DOHH2 (cell line): ENCODE data around the gene EVL.

Experiments used
- H3F3A ChIP-seq: fragments of 200-600 bp; sonication (generic), shearing (Covaris generic); 2 replicates; pipeline ENCODE4 v1.6.0; 2016; ENCODE audit warnings: antibody characterized with exemption, mild to moderate bottlenecking; ENCODE audit not compliant: control insufficient read depth, insufficient read depth
- H3K27ac ChIP-seq: fragments of 200-600 bp; sonication (generic); 2 replicates; pipeline ENCODE4 v1.5.1; 2014; ENCODE audit warnings: low read depth, mild to moderate bottlenecking, low read length, moderate library complexity
- H3K27me3 ChIP-seq: fragments of 200-600 bp; sonication (generic); 2 replicates; pipeline ENCODE4 v1.6.1; 2014; ENCODE audit warnings: mild to moderate bottlenecking, low read length, mixed read lengths; ENCODE audit not compliant: control insufficient read depth
- H3K36me3 ChIP-seq: fragments of 200-600 bp; sonication (generic); 2 replicates; pipeline ENCODE4 v1.6.1; 2014; ENCODE audit warnings: mild to moderate bottlenecking, low read length, moderate library complexity, mixed read lengths; ENCODE audit not compliant: control insufficient read depth
- H3K4me1 ChIP-seq: fragments of 200-600 bp; sonication (generic); 2 replicates; pipeline ENCODE4 v1.6.1; 2014; ENCODE audit warnings: mild to moderate bottlenecking, low read length, mixed read lengths; ENCODE audit not compliant: control insufficient read depth
- H3K4me2 ChIP-seq: fragments of 200-600 bp; sonication (generic); 2 replicates; pipeline ENCODE4 v1.6.0; 2014; ENCODE audit warnings: mild to moderate bottlenecking, low read length, moderate library complexity
- H3K4me3 ChIP-seq: fragments of 200-600 bp; sonication (generic); 2 replicates; pipeline ENCODE4 v1.5.1; 2014; ENCODE audit warnings: mild to moderate bottlenecking, low read length, mixed read lengths
- H3K79me2 ChIP-seq: fragments of 200-600 bp; sonication (generic); 2 replicates; pipeline ENCODE4 v1.6.1; 2014; ENCODE audit warnings: mild to moderate bottlenecking, low read length, mixed read lengths; ENCODE audit not compliant: control insufficient read depth
- H3K9me2 ChIP-seq: fragments of 200-600 bp; sonication (generic); replicated peaks from 2 replicates; pipeline ENCODE4 v1.6.1; 2014; ENCODE audit warnings: mild to moderate bottlenecking, low read length, mixed read lengths; ENCODE audit not compliant: control insufficient read depth
- H3K9me3 ChIP-seq: fragments of 200-600 bp; sonication (generic); 2 replicates; pipeline ENCODE4 v1.6.1; 2014; ENCODE audit warnings: antibody characterized with exemption, low read length, mixed read lengths; ENCODE audit not compliant: control insufficient read depth, insufficient read depth
- H4K20me1 ChIP-seq: fragments of 200-600 bp; sonication (generic); 2 replicates; pipeline ENCODE4 v1.6.0; 2014; ENCODE audit warnings: low read depth, mild to moderate bottlenecking, antibody characterized with exemption, low read length, moderate library complexity; ENCODE audit not compliant: control insufficient read depth, insufficient read depth
- CTCF ChIP-seq: fragments of 200-600 bp; sonication (generic); IDR thresholded peaks from one replicate; pipeline ENCODE4 v1.5.1; 2014; ENCODE audit warnings: antibody characterized with exemption, mild to moderate bottlenecking, low read depth, low read length; ENCODE audit not compliant: poor library complexity, severe bottlenecking
- EZH2phosphoT487 ChIP-seq: fragments of 200-600 bp; sonication (generic); IDR thresholded peaks from 2 replicates; pipeline ENCODE4 v1.6.1; 2017; ENCODE audit warnings: borderline replicate concordance, mild to moderate bottlenecking, antibody characterized with exemption, low read length, moderate library complexity, mixed read lengths

Gene EVL

GRCh38 chr14:100117633-100118395 lies 52.6 kb downstream of the EVL start:
- Histone ChIP-seq H3K4me3 (no peak overlapping the region), H3K27ac (no peak overlapping the region), H3K4me1 (peaks cover 11% of the 10 kb centered on the region), H3K4me2 (no peak overlapping the region), H3K36me3 (no peaks in the 10 kb centered on the region), H4K20me1 (no peaks in the 10 kb centered on the region), H3K79me2 (no peaks in the 10 kb centered on the region), H3K9me3 (no peaks in the 10 kb centered on the region), H3K9me2 (no peaks in the 10 kb centered on the region), H3K27me3 (no peaks in the 10 kb centered on the region), H3F3A (no peaks in the 10 kb centered on the region)
- TF ChIP-seq CTCF, result no peak
- no peak for TF ChIP-seq EZH2phosphoT487

- H3K79me2 ChIP-seq, result no peaks in the 10 kb centered on the region
- peaks cover 11% of the 10 kb centered on the region for H3K4me1 ChIP-seq
- no peaks in the 10 kb centered on the region for H3K27me3 ChIP-seq
- no peaks in the 10 kb centered on the region for H3K9me3 ChIP-seq
- H3K36me3 ChIP-seq, result no peaks in the 10 kb centered on the region
- H3K27ac ChIP-seq, result no peak overlapping the region
- no peak for TF ChIP-seq EZH2phosphoT487
- no peak for TF ChIP-seq CTCF
- H3K4me3 ChIP-seq, result no peak overlapping the region
- H4K20me1 ChIP-seq, result no peaks in the 10 kb centered on the region
- H3K4me2 ChIP-seq, result no peak overlapping the region
- H3K9me2 ChIP-seq, result no peaks in the 10 kb centered on the region
- H3F3A ChIP-seq, result no peaks in the 10 kb centered on the region
Measured at GRCh38 chr14:100118396-100119011, 53.3 kb downstream of the EVL start.

GRCh38 chr14:100119251-100119650 lies 54.0 kb downstream of the EVL start:
- H3K4me3 ChIP-seq, result no peak overlapping the region
- H3K27me3 ChIP-seq, result no peaks in the 10 kb centered on the region
- no peak overlapping the region for H3K27ac ChIP-seq
- no peak overlapping the region for H3K4me2 ChIP-seq
- no peaks in the 10 kb centered on the region for H3K9me2 ChIP-seq
- H3K4me1 ChIP-seq, result peaks cover 11% of the 10 kb centered on the region
- H3K79me2 ChIP-seq, result no peaks in the 10 kb centered on the region
- no peaks in the 10 kb centered on the region for H4K20me1 ChIP-seq
- no peaks in the 10 kb centered on the region for H3K9me3 ChIP-seq
- no peaks in the 10 kb centered on the region for H3F3A ChIP-seq
- H3K36me3 ChIP-seq, result no peaks in the 10 kb centered on the region
- TF ChIP-seq CTCF, result no peak
- no peak for TF ChIP-seq EZH2phosphoT487
